D341Med (cell line): ENCODE results near the gene PRSS50.
"Not testable (repeated sequence)": the region's sequence is repeated elsewhere in the genome, so short reads cannot be mapped to it uniquely, and the experiment has no call there.

Source experiments
- DNase-seq: peaks from one replicate; pipeline ENCODE4 v3.0.0; 2012; ENCODE audit warnings: low spot score

Gene PRSS50, protein sequence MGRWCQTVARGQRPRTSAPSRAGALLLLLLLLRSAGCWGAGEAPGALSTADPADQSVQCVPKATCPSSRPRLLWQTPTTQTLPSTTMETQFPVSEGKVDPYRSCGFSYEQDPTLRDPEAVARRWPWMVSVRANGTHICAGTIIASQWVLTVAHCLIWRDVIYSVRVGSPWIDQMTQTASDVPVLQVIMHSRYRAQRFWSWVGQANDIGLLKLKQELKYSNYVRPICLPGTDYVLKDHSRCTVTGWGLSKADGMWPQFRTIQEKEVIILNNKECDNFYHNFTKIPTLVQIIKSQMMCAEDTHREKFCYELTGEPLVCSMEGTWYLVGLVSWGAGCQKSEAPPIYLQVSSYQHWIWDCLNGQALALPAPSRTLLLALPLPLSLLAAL

GRCh38 chr3:46717447-46718231 lies at the start of gene PRSS50:
Gene PRSS50 (minus strand): TSS chr3:46717869. CDS start chr3:46717824, 45 bp downstream.
- peak; percentile 40 for DNase-seq

- DNase-seq, result no peak
Observed at GRCh38 chr3:46764206-46764605, 46.5 kb upstream of the PRSS50 start.

DNA sequence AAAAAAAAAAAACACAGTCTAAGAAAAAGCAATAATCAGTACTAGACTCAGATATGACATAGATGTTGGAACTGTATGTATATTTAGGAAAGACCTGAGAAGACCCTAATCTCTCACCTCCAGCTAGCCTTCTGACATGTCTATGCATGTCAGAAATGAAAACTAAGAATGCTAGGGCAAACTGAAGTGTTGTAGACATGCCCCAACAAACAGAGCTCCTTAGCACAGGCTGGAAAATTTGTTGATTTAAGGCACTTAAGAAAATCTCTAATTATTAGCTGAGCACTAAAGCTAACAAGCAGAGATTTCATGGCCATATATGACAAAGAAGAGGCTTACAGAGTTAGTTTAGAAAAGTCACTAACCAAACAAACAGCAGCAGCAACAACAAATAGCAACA lies 45.5 kb upstream of the PRSS50 start:
- no peak for DNase-seq

DNA sequence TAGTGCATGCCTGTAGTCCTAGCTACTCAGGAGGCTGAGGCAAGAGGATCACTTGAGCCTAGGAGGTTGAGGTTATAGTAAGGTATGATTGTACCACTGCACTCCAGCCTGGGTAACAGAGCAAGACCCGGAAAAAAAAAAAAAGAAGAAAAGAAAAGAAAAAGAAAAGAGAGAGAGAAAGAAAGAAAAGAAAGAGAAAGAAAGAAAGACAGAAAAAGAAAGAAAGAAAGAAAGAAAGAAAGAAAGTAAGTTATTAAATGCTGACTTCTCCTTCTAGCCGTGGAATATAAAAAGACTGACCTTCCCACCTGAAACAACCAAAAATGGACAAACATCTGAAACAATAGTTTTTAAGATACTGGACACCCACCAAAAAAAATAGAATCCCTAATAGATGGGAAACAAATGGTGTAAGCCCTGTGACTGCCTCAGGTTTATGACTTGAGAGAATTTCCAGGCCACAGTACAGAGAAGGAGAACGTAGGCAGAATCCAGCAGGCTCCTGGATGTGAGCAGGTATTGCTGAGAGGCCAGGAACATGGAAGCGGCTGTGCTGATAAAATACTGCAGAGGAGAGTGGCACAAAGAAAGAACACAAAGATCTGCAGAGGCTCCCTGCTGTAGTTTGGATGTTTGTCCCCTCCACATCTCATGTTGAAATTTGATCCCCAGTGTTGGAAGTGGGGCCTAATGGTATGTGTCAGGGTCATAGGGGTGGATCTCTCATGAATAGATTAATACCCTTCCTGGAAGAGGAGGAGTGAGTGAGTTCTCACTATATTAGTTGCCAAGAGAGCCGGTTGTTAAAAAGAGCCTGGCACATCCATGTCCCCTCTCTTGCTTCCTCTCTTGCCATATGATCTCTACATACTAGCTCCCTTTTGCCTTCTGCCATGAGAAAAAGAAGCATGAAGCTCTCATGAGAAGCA lies 41.8 kb upstream of the PRSS50 start:
- no peak for DNase-seq

GRCh38 chr3:46756642-46757041 lies 39.0 kb upstream of the PRSS50 start:
- no peak for DNase-seq

- no peak for DNase-seq
Observed at GRCh38 chr3:46755646-46756045, 38.0 kb upstream of the PRSS50 start.

DNA sequence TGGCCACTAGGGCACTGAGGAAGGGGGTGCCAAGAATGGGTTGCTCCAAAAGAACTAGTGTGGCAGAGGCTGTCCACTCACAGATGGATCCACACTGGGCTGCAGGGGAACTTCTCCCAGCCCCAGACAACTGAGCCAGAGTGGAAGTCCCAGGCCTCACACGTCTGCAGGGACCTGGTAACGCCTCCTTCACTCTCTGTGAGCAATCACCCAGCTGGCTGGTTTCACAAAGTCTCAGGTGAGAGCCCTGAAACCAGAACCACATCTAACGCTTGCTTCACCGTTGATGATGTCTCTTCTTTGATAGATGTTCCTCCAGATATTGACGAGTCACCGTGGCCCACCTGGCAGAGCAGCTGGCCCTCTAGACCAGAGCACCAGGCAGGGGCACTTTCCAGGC lies 35.5 kb upstream of the PRSS50 start:
- DNase-seq, result not testable (repeated sequence)

DNA sequence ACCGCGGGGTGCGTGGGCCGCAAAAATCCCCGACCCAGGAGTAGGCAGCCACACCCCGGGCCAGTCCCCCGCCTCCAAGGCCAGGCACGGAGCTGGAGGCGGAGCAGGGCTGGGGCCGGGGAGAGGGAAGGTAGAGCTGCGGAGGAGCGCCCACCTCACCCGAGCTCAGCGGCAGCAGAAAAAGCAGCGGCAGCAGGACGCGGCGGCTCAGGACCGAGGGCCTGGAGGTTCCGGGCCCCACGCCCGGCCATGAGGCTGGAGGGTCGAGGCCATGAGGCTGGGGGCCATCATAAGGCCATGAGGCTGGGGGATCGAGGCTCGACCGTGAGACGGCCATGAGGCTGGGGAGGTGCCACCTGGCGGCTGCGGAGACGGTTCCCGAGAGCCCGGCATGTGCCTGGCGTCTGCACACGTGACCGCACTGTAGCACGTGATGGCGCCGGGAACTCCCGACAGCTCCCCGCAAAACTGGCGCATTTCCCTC lies 32.9 kb upstream of the PRSS50 start:
- DNase-seq, result no peak

GRCh38 chr3:46749129-46749528 lies 31.5 kb upstream of the PRSS50 start:
- no peak for DNase-seq

DNA sequence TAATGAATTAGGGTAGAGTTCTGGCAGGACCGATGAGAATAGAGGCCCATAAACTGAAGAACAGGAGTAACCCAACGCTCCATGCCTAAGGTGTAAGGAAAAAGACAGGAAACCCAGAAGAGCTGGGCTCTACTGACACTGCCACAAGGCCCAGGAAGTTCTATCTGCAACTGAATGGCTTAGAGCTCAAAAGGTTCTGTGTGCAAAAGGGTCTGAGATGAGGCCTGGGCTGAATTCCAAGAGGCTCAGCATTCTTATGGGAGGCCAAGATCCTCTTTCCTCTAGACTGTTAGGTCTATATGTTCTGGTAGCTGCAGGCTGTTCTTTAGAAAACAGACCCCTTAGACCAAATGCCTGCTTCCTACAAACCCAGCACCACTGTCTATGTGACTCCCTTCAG lies 30.5 kb upstream of the PRSS50 start:
- no peak for DNase-seq

GRCh38 chr3:46746711-46747110 lies 29.0 kb upstream of the PRSS50 start:
- DNase-seq, result no peak

DNA sequence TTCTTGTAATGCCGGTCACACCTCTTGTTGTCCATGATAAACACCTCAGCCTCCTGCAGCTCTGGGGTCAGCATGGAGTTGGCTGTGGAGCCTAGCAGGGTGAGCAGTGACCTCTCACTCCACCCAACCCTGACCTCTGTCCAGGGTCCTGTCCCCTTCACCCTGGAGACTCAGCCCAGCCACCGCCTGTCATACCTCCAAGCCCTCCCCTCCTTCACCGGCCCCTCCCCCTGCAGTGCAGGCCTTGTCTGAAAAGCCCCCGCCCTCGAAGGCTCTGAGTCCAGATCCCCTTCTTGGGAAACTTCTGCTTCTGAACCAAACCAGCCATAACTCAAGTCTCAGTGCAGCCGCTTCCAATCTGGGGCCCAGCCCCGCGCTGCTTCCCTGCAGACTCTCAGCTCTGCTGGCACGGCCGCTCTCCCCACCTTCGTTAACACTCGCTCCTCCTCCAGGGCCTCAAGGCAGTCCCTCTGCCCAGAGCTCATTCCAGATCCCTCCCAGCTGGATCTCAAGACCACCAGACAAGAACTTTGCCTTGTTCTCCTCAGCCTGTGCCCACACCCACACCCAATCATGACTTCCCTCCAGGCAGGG lies 25.4 kb upstream of the PRSS50 start:
- no peak for DNase-seq

- DNase-seq, result not testable (repeated sequence)
Observed at GRCh38 chr3:46739565-46739964, 21.9 kb upstream of the PRSS50 start.

GRCh38 chr3:46737329-46737731 lies 19.7 kb upstream of the PRSS50 start:
- no peak for DNase-seq

- DNase-seq, result no peak
Observed at GRCh38 chr3:46736006-46736872, 18.6 kb upstream of the PRSS50 start.

DNA sequence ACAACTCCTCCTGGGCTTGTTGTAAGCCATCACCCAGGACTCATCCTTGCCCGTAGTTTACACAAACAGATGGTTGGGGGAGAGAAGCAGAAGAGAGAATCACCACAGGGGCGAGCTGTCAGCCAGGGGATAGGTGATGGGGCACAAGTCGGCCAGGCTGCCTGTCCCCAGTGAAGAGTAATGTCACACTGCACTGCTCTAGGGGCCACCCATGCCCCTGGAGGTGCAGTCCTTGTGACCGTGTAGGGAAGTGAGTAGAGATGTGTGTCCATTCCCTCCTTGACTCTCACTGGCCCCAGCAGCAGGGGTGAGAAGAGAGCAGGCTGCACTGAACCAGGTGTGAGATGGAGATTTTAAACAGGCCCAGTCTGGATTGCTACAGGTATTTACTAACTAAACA lies 17.1 kb upstream of the PRSS50 start:
- DNase-seq, result no peak

- peak; percentile 16 for DNase-seq
Observed at GRCh38 chr3:46733026-46733800, 15.5 kb upstream of the PRSS50 start.

DNA sequence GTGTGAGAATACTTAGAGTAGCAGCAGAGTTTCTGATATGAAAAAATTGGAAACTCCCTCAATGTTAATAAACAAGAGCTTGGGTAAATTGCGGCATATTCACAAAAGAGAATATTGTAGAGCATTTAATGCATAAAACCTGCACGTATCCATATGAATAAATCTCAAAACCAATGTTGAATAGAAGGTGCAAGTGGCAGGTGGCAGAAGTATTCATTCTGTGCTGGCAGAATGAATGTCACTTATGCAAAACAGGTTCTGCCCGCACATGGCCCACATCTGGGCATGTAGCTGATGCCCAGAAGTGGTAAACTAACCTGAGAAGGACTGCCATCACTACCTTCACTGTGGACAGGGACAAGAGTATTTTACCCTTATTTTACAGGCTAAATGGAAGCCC lies 14.1 kb upstream of the PRSS50 start:
- DNase-seq, result no peak

DNA sequence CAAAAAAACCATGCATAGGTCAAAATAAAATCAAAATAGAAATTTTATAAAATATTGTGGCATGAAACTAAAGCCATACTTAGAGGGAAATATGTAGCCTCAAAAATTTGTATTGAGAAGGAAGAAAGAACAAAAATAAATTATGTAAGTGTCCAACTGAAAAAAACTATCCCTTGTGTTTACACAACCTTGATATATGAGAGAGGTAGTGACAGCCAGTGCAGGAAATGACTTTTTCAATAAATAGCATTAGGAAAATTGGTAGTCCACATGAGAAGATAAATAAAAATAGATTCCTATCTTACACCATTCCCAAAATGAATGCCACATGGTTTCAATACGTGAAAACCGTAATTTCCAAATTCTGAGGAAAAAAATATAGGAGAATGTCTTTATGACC lies 13.2 kb upstream of the PRSS50 start:
- no peak for DNase-seq

- DNase-seq, result peak; percentile 11
Observed at GRCh38 chr3:46729038-46729437, 11.4 kb upstream of the PRSS50 start.
